H1 (cell line): ENCODE measurements around the gene LDLRAD1. TPM values are rescaled to one million over a fixed set of nuclear protein-coding genes. Genes with fewer than 3 reads are reported as not detected.

ENCODE experiments used
- BCL11A ChIP-seq, 2 experiments: IDR thresholded peaks; one replicate each; pipeline ENCODE4 v1.6.1; 2011; ENCODE audit warnings: low read depth in 2 of 2, low read length in 2 of 2, mild to moderate bottlenecking in 2 of 2
- CTCF ChIP-seq, 3 experiments: IDR thresholded peaks; 1 replicate in 2 of 3; 2 replicates in 1 of 3; pipeline versions ENCODE4 v1.5.1 to v1.6.1; 2011; ENCODE audit warnings: low read length in 3 of 3, mild to moderate bottlenecking in 3 of 3, inconsistent platforms in 2 of 3, low read depth in 1 of 3, moderate library complexity in 1 of 3; ENCODE audit not compliant: insufficient read depth in 1 of 3; ENCODE audit errors: control extremely low read depth in 1 of 3
- EZH2 ChIP-seq: fragments of 200-600 bp; sonication (generic); IDR thresholded peaks from 2 replicates; pipeline ENCODE4 v1.7.1; 2012; ENCODE audit warnings: low read depth, mild to moderate bottlenecking, moderate library complexity, low read length, inconsistent platforms; ENCODE audit not compliant: severe bottlenecking
- KDM5A ChIP-seq: fragments of 200-600 bp; IDR thresholded peaks from 2 replicates; pipeline ENCODE4 v1.7.1; 2012; ENCODE audit warnings: mild to moderate bottlenecking, low read length, inconsistent platforms, mixed read lengths
- NRF1 ChIP-seq: IDR thresholded peaks from 2 replicates; pipeline ENCODE4 v1.6.1; 2011; ENCODE audit warnings: mild to moderate bottlenecking, low read depth, low read length, improper control_type of control experiment
- SUZ12 ChIP-seq: fragments of 200-600 bp; sonication (generic); IDR thresholded peaks from 2 replicates; pipeline ENCODE4 v1.6.1; 2012; ENCODE audit warnings: mild to moderate bottlenecking, inconsistent platforms, low read length, moderate library complexity, mixed read lengths
- polyA plus RNA-seq, 7 experiments: library from polyadenylated mRNA; depleted of rRNA in 3 of 7; stranded (reverse) in 5 of 7; unstranded in 2 of 7; fragments of >200 nt in 5 of 7; fragments of 200-250 nt in 2 of 7; gene quantifications; 1 replicate in 5 of 7; 2 replicates in 1 of 7; 4 replicates in 1 of 7; pipeline versions ENCODE4 v1.2.1 to v1.2.3, GENCODE V29; 2011 to 2013; ENCODE audit warnings: missing spikeins in 2 of 7, mixed read lengths in 2 of 7
- total RNA-seq: library from RNA; stranded (reverse); fragmentation: NEBNext Ultra II Directional; extraction: Animal tissue kit (Norgen Biotek cat#: 25700); gene quantifications from 2 replicates; pipeline ENCODE4 v1.2.1, GENCODE V29; 2021
- TF ChIP-seq, protein P1 (sequence below): IDR thresholded peaks from 2 replicates; pipeline ENCODE4 v1.6.1; 2011; ENCODE audit warnings: low read length, improper control_type of control experiment

The LDLRAD1 gene
- total and polyA plus RNA-seq, 2 of the 8 experiments (the other 6 are each of a cell fraction or from before 2014, with no cell fraction given): not detected

- TF ChIP-seq CTCF (IDR thresholded peaks at IDR 0.05; ENCODE audit: control extremely low read depth in 1 of 3, insufficient read depth in 1 of 3, low read depth in 1 of 3, low read length in 3 of 3): no peak
- TF ChIP-seq EZH2: no peak
- no peak for TF ChIP-seq KDM5A
- TF ChIP-seq BCL11A (IDR thresholded peaks at IDR 0.05; ENCODE audit: low read depth in 2 of 2, low read length in 2 of 2): no peak
- no peak for TF ChIP-seq NRF1
- TF ChIP-seq, protein P1, sequence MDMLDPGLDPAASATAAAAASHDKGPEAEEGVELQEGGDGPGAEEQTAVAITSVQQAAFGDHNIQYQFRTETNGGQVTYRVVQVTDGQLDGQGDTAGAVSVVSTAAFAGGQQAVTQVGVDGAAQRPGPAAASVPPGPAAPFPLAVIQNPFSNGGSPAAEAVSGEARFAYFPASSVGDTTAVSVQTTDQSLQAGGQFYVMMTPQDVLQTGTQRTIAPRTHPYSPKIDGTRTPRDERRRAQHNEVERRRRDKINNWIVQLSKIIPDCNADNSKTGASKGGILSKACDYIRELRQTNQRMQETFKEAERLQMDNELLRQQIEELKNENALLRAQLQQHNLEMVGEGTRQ: no peak
- TF ChIP-seq SUZ12: no peak
Measured at GRCh38 chr1:54003249-54003646, 14.7 kb downstream of the LDLRAD1 start (continued).
